Left forelimb (tissue), 1 donor: ENCODE data around the gene ASPG.

Source experiments
- DNase-seq: peaks from one replicate; pipeline ENCODE4 v3.0.0-alpha.2; 2018; ENCODE audit warnings: low spot score

The ASPG gene

GRCh38 chr14:104085032-104085888 is at the start of gene ASPG:
Gene ASPG, plus strand, starts transcription at chr14:104085700. Its CDS starts 71 bp downstream, at chr14:104085771.
- peak; percentile 60 for DNase-seq

- no peak for DNase-seq
Observed at GRCh38 chr14:104036212-104036611, 49.3 kb upstream of the ASPG start.

GRCh38 chr14:104037074-104037473 is 48.4 kb upstream of the ASPG start:
- DNase-seq: no peak

- no peak for DNase-seq
Observed at GRCh38 chr14:104037903-104038302, 47.6 kb upstream of the ASPG start.

- DNase-seq: no peak
Observed at GRCh38 chr14:104039214-104039613, 46.3 kb upstream of the ASPG start.

- DNase-seq: no peak
Observed at GRCh38 chr14:104040539-104040938, 45.0 kb upstream of the ASPG start.

GRCh38 chr14:104041430-104042104 is 43.9 kb upstream of the ASPG start:
- DNase-seq: no peak

- DNase-seq: no peak
Observed at GRCh38 chr14:104044016-104044415, 41.5 kb upstream of the ASPG start.

- no peak for DNase-seq
Observed at GRCh38 chr14:104047761-104048160, 37.7 kb upstream of the ASPG start.

- DNase-seq: no peak
Observed at GRCh38 chr14:104048758-104049507, 36.6 kb upstream of the ASPG start.

- DNase-seq: no peak
Observed at GRCh38 chr14:104049576-104050240, 35.8 kb upstream of the ASPG start.

- no peak for DNase-seq
Observed at GRCh38 chr14:104051092-104051813, 34.2 kb upstream of the ASPG start.

- no peak for DNase-seq
Observed at GRCh38 chr14:104054222-104054905, 31.1 kb upstream of the ASPG start.

- DNase-seq: no peak
Observed at GRCh38 chr14:104062281-104062680, 23.2 kb upstream of the ASPG start.

GRCh38 chr14:104064003-104064402 is 21.5 kb upstream of the ASPG start:
- DNase-seq: no peak

- DNase-seq: no peak
Observed at GRCh38 chr14:104066279-104066678, 19.2 kb upstream of the ASPG start.

- no peak for DNase-seq
Observed at GRCh38 chr14:104066719-104067295, 18.7 kb upstream of the ASPG start.

- DNase-seq: no peak
Observed at GRCh38 chr14:104069541-104069940, 16.0 kb upstream of the ASPG start.

GRCh38 chr14:104072586-104072985 is 12.9 kb upstream of the ASPG start:
- no peak for DNase-seq

GRCh38 chr14:104073764-104074163 is 11.7 kb upstream of the ASPG start:
- DNase-seq: no peak
